Glutamatergic neuron (in vitro differentiated cells): ENCODE data around the gene SMOC2. TPM values are rescaled to one million over a fixed set of nuclear protein-coding genes. Genes with fewer than 3 reads are reported as not detected.

Experiments used
- DNase-seq: peaks from one replicate; pipeline ENCODE4 v3.0.0; 2022
- H3K27ac Mint-ChIP-seq: one replicate; pipeline ENCODE4 v1.8.0; 2020; ENCODE audit warnings: mild to moderate bottlenecking, mixed read lengths, inconsistent platforms; ENCODE audit not compliant: unreplicated experiment
- H3K27me3 Mint-ChIP-seq: one replicate; pipeline ENCODE4 v1.8.0; 2020; ENCODE audit warnings: mild to moderate bottlenecking, moderate library complexity, mixed read lengths, inconsistent platforms; ENCODE audit not compliant: unreplicated experiment
- H3K36me3 Mint-ChIP-seq: one replicate; pipeline ENCODE4 v1.8.0; 2020; ENCODE audit warnings: mild to moderate bottlenecking, mixed read lengths, inconsistent platforms; ENCODE audit not compliant: unreplicated experiment
- H3K4me1 Mint-ChIP-seq: one replicate; pipeline ENCODE4 v1.8.0; 2020; ENCODE audit warnings: mild to moderate bottlenecking, low read depth, mixed read lengths, inconsistent platforms; ENCODE audit not compliant: unreplicated experiment
- H3K4me3 Mint-ChIP-seq: one replicate; pipeline ENCODE4 v1.8.0; 2020; ENCODE audit warnings: mild to moderate bottlenecking, mixed read lengths, inconsistent platforms; ENCODE audit not compliant: unreplicated experiment
- H3K9me3 Mint-ChIP-seq: one replicate; pipeline ENCODE4 v1.8.0; 2020; ENCODE audit warnings: mild to moderate bottlenecking, moderate library complexity, mixed read lengths, inconsistent platforms; ENCODE audit not compliant: unreplicated experiment
- total RNA-seq: library from RNA; stranded (reverse); fragmentation: NEBNext Ultra II Directional; extraction: Animal tissue kit (Norgen Biotek cat#: 25700); gene quantifications from one replicate; pipeline ENCODE4 v1.2.1, GENCODE V29; 2021; ENCODE audit not compliant: unreplicated experiment
- TF ChIP-seq, protein P1 (sequence below): fragments of 200-600 bp; sonication (generic); IDR thresholded peaks from one replicate; pipeline ENCODE4 v1.5.0; 2021; ENCODE audit not compliant: partially characterized antibody, unreplicated experiment

Gene SMOC2
- total RNA-seq, 1 donor from 2014 or later = 0.44 TPM

DNA sequence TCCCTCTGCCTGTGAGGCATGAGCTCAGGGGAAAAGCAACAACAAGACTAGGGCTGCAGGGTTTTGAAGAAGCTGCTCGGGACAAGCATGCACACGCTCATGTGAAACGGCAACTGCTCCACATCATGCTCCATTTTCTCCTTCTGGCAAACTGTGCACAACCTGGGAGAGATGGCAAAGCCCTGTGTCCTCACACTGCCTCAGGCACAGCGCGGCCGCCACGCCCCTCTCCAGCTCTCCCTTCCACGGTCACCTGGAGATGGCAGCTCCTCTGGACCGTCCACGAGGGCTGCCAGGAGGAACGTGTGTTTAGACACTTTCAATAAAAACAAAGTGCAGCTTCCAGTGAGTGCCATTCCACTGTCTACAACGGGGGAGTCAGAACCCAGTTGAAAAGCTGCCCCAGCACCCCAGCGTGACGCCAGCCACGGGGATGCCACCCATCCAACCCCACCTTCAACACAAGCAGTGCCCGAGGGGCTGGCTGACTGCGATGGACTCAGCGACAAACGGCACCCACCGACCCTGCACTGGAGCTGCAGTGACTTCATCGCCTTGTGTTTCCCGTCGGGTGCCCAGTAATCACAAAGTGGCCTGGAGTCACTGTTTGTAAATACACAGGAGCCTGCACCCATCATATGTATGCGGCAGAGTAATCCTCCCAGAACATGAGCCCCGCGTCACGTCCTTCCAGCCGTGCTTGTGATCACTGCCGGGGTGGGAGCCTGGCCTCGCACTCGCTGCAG lies 16.1 kb downstream of the SMOC2 start:
- Mint-ChIP-seq H3K4me3 (no peak overlapping the region), H3K27me3 (peaks cover 3% of the 10 kb centered on the region), H3K27ac (no peak overlapping the region), H3K9me3 (no peaks in the 10 kb centered on the region), H3K36me3 (peaks cover 11% of the 10 kb centered on the region), H3K4me1 (peaks cover 14% of the 10 kb centered on the region)
- TF ChIP-seq, protein P1, sequence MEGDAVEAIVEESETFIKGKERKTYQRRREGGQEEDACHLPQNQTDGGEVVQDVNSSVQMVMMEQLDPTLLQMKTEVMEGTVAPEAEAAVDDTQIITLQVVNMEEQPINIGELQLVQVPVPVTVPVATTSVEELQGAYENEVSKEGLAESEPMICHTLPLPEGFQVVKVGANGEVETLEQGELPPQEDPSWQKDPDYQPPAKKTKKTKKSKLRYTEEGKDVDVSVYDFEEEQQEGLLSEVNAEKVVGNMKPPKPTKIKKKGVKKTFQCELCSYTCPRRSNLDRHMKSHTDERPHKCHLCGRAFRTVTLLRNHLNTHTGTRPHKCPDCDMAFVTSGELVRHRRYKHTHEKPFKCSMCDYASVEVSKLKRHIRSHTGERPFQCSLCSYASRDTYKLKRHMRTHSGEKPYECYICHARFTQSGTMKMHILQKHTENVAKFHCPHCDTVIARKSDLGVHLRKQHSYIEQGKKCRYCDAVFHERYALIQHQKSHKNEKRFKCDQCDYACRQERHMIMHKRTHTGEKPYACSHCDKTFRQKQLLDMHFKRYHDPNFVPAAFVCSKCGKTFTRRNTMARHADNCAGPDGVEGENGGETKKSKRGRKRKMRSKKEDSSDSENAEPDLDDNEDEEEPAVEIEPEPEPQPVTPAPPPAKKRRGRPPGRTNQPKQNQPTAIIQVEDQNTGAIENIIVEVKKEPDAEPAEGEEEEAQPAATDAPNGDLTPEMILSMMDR = no peak
- no peak for DNase-seq

DNA sequence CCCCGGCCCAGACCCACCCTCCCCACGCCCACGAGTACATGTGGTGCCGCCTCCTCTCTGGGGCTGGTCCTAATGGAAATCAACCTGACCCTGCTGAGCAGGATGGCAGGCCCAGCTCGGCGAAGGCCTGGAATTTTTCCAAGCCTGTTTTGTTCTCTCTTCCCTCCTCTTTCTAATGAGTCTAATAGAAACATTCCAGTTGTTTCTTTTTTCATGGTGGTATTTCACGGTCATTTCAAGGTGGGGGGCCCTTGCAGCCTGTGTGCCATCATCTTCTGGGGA lies 16.6 kb downstream of the SMOC2 start:
- Mint-ChIP-seq H3K27ac (no peak overlapping the region), H3K4me3 (no peak overlapping the region), H3K9me3 (no peaks in the 10 kb centered on the region), H3K4me1 (peaks cover 11% of the 10 kb centered on the region), H3K27me3 (peaks cover 3% of the 10 kb centered on the region), H3K36me3 (peaks cover 11% of the 10 kb centered on the region)
- no peak for DNase-seq
- TF ChIP-seq, protein P1 = no peak

DNA sequence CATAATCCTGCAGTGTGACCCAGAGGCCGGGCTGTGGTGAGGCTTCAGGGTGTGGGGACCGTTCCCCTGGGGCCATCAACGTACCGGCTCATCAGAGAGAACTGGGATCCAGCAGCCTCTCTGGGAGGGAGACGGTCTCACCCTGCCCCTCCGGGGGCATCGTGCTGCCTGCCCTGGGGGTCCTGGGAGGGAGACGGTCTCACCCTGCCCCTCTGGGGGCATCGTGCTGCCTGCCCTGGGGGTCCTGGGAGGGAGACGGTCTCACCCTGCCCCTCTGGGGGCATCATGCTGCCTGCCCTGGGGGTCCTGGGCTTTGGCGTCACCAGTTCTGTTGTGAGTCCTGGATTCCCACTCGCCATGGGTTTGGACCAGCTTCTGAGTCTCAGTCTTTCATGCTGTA lies 17.1 kb downstream of the SMOC2 start:
- TF ChIP-seq, protein P1 = no peak
- Mint-ChIP-seq H3K4me3 (no peak overlapping the region), H3K27me3 (peaks cover 3% of the 10 kb centered on the region)

DNA sequence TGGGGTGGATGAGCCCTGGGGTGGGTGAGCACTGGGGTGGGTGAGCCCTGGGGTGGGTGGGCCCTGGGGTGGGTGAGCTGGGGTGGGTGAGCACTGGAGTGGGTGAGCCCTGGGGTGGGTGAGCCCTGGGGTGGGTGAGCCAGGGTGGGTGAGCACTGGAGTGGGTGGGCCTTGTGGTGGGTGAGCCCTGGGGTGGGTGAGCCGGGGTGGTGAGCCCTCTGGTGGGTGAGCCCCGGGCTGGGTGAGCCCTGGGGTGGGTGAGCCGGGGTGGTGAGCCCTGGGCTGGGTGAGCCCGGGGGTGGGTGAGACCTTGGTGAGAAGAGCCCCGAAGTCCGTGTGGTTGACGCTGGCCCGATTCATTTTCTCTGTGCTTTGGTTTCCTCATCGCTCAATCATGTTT lies 18.6 kb downstream of the SMOC2 start:
- Mint-ChIP-seq H3K4me1 (peaks cover 2% of the 10 kb centered on the region), H3K9me3 (no peaks in the 10 kb centered on the region), H3K27me3 (peaks cover 3% of the 10 kb centered on the region), H3K27ac (no peak overlapping the region), H3K4me3 (no peak overlapping the region), H3K36me3 (peaks cover 11% of the 10 kb centered on the region)
- no peak for DNase-seq
- TF ChIP-seq, protein P1 = no peak

More for the DNA sequence above, 17.1 kb downstream of the SMOC2 start:
- Mint-ChIP-seq H3K27ac (no peak overlapping the region), H3K36me3 (peaks cover 11% of the 10 kb centered on the region), H3K4me1 (peaks cover 11% of the 10 kb centered on the region), H3K9me3 (no peaks in the 10 kb centered on the region)
- DNase-seq = no peak

DNA sequence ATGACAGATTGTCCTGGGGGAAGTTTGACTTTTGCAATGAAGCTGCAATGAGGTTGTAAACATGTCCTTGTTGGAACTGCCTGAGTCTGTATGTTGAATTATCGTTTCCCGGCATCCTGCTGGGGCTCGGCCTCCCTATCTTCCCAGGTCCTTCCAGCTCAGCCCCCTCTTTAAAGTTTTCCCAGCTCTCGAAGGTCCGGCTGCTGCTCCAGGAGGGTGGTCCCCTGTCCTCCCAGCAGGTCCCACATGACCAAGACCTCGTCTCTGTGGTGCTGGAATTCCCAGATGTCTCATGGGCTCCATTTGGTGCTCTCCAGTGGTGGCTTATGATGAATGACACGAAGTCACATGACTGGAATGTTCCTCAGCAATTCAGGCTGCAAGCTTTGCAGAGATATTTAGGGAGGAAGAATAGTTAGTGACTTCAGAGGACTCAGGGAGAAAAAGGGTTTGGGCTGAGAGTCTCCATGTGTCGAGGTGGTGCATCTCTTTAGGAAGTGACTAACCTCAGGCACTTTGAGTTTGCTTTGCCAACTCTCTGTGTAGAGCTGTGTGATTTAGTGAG lies 21.4 kb downstream of the SMOC2 start:
- peaks cover 3% of the 10 kb centered on the region for H3K27me3 Mint-ChIP-seq
- H3K4me1 Mint-ChIP-seq = peaks cover 2% of the 10 kb centered on the region
- no peaks in the 10 kb centered on the region for H3K9me3 Mint-ChIP-seq
- H3K36me3 Mint-ChIP-seq = peaks cover 11% of the 10 kb centered on the region
- no peak overlapping the region for H3K4me3 Mint-ChIP-seq
- TF ChIP-seq, protein P1 = no peak
- no peak overlapping the region for H3K27ac Mint-ChIP-seq
- DNase-seq = no peak
